GM23248 (cell line): Measurements from ENCODE around the gene DPM1.

Experiments
- EZH2 ChIP-seq: fragments of 200-600 bp; sonication (generic); IDR thresholded peaks from 2 replicates; pipeline ENCODE4 v1.6.1; 2018; ENCODE audit warnings: antibody characterized with exemption, mild to moderate bottlenecking; ENCODE audit not compliant: insufficient read depth, poor library complexity, severe bottlenecking
- EZH2phosphoT487 ChIP-seq: fragments of 200-600 bp; sonication (generic); IDR thresholded peaks from 2 replicates; pipeline ENCODE4 v1.6.1; 2018; ENCODE audit warnings: antibody characterized with exemption, moderate library complexity, mild to moderate bottlenecking, low read depth; ENCODE audit not compliant: insufficient read depth

GRCh38 chr20:50948132-50948785, 10.1 kb downstream of the DPM1 start:
- TF ChIP-seq EZH2phosphoT487 (no peak), EZH2 (no peak)
